Fibroblast of gingiva (primary cell): Measurements from ENCODE around the gene DRC1.
A peak's percentile ranks its signal among the peaks of the same experiment; 100 is the strongest.

ENCODE experiments used
- DNase-seq: peaks from one replicate; pipeline ENCODE4 v3.0.0-alpha.2; 2011; ENCODE audit warnings: low read depth

DRC1 gene

DNA sequence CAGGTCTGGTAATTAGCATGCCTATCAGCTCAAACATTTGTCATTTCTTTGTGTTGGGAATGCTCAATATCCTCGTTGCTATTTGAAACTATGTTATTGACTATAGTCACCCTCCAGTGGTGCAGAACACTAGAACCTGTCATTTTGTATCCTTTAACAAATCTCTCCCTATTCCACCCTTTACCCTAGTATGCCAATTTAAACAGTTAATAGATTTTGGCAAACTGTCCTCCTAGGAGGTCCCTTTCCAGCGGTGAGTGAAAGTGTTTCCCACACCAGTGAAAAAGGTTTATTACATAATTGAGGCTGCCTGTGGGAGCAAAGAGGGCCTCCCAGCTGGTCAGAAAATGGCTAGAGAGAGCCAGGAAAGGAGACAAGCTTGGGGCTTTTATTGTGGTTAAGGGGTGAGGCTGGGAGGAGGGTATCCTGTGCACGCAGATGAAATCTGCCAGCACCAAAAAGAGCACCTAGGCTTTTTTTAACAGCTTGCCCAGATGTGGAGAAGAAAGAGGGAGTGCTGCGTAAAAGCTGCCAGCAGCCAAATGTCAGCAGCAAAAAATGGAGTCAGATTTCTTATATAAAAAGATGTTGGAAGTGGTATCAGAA lies 1.8 kb upstream of the DRC1 start:
- DNase-seq = no peak

DNA sequence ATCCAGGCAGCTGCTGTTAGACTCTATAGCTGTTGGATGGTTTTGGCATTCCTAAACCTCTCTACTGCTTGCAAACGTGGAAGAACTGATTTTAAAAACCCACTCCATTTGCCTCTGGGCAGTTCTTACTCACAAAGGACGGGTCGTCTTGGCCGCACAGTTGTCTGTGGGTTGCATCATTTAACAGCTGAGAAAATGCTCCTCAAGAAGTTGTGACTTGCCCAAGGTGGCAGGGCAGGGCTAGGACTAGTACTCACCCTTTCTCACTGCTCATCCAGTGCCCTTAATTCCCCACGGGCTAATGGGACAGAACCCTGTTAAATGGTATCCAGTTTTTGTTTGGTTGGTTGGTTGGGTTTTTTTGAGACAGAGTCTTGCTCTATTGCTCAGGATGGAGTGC lies 997 bp upstream of the DRC1 start:
- DNase-seq = no peak

GRCh38 chr2:26407526-26407925 lies 5.8 kb downstream of the DRC1 start:
- no peak for DNase-seq

GRCh38 chr2:26409785-26410184 lies 8.1 kb downstream of the DRC1 start:
- DNase-seq = no peak

DNA sequence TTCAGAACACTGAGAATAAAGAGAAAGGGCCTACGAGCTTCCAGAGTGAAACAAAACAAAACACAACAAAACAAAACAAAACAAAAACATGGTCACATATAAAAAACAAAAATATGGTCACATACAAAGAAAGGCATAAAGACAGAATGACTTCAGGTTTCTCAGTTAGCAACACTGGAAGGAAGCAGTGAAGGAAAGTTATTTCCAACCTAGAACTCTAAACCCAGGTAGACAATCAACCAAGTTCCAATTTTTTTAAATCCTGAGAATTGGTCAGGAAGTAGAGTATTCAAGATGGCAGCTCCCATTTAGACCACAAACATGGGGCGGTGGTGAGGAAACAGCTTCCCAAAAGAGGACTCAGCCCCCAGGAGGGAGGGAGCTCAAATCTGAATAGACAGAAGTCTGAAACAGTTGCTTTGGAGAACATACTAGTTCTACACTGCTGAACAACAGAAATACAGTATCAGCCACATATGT lies 9.1 kb downstream of the DRC1 start:
- no peak for DNase-seq

- DNase-seq = no peak
Measured at GRCh38 chr2:26411419-26411818, 9.7 kb downstream of the DRC1 start.

GRCh38 chr2:26412091-26412673 lies 10.5 kb downstream of the DRC1 start:
- no peak for DNase-seq

- DNase-seq = no peak
Measured at GRCh38 chr2:26414311-26414710, 12.6 kb downstream of the DRC1 start.

DNA sequence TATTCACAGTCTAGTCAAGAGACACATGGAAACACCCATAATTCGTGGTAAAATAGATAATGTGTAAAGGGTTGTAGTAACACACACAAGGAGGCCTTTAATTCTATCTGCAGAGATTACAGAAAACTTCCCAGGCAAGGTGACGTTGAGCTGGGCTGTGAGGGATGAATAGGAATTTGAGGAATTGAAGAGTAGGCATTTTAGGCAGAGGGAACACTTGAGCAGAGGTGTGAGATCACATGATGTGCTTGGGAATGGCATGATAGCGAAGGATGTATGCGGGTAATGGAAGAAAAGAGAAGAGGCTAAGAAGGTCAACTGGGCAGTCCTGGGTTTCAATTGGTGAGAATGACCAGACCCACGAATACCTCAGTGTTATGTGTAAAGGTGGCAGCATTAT lies 20.2 kb downstream of the DRC1 start:
- no peak for DNase-seq

DNA sequence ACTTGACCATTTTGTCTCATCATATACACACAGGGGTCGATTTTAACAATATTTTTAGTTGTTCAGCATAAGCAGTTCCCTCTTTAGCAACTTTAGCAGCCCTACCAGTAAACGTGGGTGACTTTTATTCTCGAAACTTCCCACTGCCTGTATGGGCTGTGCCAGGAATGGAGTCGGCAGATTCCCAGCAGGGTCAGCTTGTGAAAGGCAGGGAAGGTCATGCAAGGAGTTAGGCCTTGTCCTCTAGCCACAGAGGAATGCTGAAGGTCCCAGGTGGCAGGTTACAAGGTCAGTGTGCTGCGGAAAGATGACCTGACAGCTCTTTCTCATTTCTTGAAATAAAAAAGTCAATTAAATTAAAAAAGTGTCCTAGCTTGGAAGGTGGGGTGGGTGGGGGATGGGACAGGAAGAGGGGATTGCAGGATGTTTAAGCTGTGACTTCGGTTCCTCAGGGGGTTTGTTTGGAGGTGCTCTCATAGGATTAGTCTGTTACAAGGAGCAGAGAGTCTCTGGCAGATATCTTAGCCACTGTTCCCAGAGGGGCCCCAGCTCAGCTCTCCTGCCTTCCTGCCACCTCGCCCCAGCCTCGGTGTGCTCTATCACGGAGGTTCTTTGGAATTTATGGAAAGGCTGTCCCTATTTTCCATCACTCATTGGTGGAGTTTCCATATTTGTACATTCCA lies 21.4 kb downstream of the DRC1 start:
- no peak for DNase-seq

DNA sequence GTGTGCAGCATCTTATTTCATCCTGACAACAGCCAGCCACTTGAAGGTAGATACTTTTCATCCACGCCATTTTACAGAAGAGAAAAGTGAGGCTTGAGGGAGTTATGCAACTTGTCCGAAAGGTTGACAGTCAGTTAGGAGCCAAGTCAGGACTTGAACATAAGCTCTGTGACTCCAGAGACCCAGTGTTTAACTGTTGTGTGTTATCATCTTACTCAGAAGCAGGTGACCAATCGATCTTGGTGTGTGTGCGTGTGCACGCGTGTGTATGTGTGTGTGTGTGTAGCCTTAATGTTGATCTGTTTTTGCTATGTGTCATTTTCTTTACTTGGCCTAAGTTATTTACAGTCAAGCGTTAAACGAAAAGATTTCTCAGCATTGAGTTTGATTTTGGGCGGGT lies 22.0 kb downstream of the DRC1 start:
- no peak for DNase-seq

GRCh38 chr2:26424221-26424620 lies 22.5 kb downstream of the DRC1 start:
- DNase-seq = no peak

DNA sequence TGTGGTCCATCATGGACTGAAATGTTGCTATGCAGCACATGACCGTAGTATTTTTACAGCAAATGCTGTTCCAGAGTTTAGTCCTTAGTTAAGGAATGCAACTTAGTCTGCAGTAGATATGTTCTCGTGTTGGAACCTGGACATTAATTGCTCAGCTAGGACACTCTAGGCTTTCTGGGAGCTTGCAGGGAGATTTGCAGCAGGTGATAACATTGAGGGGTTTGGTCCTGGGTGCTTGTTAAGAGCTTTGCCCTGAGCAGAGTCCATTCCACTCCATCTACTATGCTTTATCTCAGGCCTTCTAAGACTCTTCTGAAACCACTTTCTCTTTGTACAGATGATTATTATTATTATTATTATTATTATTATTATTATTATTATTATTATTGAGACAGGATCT lies 27.1 kb downstream of the DRC1 start:
- DNase-seq = no peak

DNA sequence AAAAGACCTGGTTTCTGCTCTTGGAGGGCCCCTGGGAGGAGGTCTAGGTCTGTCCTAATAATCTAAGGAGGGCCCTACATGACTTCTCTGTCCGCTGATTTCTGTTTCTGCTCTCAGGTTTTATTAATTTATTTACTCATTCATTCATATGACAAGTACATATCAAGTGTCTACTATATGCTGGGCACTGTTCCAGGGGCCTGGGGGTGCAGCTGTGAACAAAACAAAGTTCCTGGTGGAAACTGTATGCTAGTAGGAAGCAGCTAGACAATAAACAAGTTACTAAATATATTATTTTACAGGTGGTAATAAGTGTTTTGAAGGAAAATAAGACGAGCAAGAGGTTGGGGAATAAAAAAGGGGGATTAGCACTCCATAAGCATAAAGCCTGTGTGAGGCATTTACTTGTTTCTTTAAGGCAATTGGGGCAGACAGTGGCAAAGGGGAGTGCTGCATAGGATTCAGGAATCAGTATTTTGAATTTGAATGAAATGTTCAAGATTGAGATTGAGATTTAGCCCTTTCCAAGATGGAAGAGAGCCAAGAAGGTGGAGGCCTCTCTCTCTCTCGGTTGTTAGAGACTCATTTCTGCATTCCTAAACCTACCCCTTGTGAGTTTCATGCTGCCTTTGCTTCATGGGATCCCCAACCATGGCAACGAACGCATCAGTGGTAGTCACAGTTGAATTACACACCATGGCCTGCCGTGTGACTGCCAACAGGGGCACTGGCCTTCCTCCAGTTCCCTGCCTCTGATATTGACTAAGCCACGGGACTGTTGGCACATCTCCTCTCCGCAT lies 28.3 kb downstream of the DRC1 start:
- DNase-seq = peak; percentile 24

GRCh38 chr2:26430826-26431225 lies 29.1 kb downstream of the DRC1 start:
- DNase-seq = no peak

DNA sequence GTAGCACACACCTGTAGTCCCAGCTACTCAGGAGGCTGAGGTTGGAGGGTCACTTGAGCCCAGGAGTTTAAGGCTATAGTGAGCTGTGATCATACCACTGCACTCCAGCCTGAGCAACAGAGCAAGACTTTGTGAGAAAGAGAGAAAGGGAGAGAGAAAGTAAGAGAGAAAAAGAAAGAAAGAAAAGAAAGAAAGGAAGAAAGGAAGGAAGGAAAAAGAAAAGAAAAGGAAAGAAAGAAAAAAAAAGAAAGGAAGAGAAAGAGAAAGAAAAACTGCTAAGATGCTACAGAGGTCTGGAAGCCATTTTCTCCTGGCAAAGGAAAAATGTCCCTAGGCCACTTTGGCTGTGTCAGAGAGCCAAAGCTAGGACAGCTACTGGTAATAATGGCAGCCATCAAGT lies 30.6 kb downstream of the DRC1 start:
- DNase-seq = no peak

- DNase-seq = no peak
Measured at GRCh38 chr2:26432859-26433258, 31.1 kb downstream of the DRC1 start.

GRCh38 chr2:26435106-26435505 lies 33.4 kb downstream of the DRC1 start:
- DNase-seq = no peak

GRCh38 chr2:26438526-26438925 lies 36.8 kb downstream of the DRC1 start:
- DNase-seq = peak; percentile 29

- no peak for DNase-seq
Measured at GRCh38 chr2:26438926-26439325, 37.2 kb downstream of the DRC1 start.

- no peak for DNase-seq
Measured at GRCh38 chr2:26442301-26442700, 40.6 kb downstream of the DRC1 start.

GRCh38 chr2:26442707-26443106 lies 41.0 kb downstream of the DRC1 start:
- no peak for DNase-seq

- no peak for DNase-seq
Measured at GRCh38 chr2:26444236-26444635, 42.5 kb downstream of the DRC1 start.
